Right renal pelvis (tissue), 4 donors: Measurements from ENCODE around the gene TUBA4A. TPM values are rescaled to one million over a fixed set of nuclear protein-coding genes. Genes with fewer than 3 reads are reported as not detected.
"Not testable (repeated sequence)": the region's sequence is repeated elsewhere in the genome, so short reads cannot be mapped to it uniquely, and the experiment has no call there.

Source experiments
- DNase-seq, 4 donors: peaks; one replicate each; pipeline ENCODE4 v3.0.0-alpha.2; 2013; ENCODE audit warnings: low read depth in 4 of 4, low spot score in 3 of 4, missing footprints in 1 of 4
- polyA plus RNA-seq, 4 donors: library from polyadenylated mRNA; unstranded; fragments of 120-200 nt; gene quantifications; one replicate each; pipeline ENCODE4 v1.2.1, GENCODE V29; 2013; ENCODE audit not compliant: insufficient read length in 4 of 4

The TUBA4A gene
- polyA plus RNA-seq, 4 donors: 34.0 to 60.1 (median 37.1) TPM

DNA sequence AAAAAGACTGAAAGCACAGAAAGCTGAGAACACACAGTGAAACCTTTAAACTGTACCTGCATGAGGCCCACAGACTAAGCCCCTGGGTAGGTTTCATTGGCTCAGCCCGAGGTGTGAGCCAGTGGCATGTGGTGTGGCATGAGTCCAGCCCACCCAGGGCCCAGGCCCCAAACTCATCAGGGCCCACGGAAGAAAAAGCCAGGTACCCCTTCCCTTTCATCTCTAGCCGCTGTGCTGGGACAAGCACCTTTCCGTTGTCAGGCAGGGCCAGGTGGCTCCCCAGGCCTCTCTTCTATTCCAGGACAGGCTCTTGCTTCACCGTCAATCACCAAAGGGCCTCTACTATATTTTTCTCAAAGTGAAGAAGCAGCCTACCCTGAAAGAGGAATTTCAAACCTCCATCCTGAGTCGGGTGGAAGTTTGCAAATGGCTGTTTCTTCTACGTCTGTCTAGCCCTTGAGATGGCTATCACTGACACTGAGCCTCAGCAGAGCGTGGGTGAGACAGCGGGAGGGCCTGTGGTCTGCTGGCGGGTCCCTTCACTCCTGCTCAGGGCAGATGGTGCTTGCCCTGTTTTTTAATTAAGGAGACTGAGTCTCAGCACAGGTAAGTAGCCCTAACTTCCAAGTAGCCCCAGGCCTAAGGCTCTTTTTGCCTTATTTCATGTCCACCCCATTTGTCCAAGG lies 34.0 kb upstream of the TUBA4A start:
- DNase-seq: no peak

DNA sequence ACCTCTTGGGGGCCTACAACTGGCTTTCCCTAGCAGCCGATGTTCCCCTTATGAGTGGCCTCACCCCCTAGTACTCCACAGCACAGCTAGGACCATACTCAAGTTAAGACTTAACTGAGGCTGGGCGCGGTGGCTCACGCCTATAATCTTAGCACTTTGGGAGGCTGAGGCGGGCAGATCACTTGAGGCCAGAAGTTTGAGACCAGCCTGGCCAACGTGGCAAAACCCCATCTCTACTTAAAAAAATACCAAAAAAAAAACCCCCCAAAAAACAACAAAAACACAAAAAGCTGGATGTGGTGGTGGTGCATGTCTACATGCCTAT lies 33.4 kb upstream of the TUBA4A start:
- not testable (repeated sequence) for DNase-seq

DNA sequence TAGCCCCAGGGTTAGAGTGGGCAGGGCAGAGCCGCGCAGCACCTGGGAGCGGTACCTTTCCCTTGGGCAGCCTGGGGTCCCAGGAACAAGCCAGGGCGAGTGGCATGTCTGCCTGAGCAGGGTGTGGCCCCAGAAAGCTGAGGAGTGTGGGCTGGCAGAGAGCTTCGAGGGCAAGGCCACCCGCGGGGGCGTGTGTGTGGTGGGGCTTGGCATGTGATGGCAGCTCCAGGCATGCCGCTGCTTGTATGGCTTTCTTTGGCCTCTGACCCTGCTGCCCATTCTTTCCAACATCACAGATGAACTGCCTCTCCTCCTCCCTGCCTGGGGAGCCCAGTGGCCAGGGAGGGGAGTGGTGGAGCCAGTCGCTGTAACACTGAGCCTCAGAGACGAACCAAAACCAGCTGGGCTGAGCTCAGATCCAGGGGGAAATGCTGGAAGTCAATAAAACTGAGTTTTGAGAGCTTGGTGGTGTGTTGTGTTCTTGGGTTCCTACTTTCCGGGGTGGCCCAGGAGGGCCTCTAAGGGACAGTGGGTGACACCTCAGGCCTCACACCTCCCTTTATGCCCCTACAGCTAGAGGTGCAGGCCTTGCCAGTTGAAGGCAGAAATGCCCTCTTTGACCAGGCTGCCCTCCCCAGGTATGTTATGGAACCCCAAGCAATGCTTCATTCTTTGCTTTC lies 32.9 kb upstream of the TUBA4A start:
- no peak for DNase-seq

DNA sequence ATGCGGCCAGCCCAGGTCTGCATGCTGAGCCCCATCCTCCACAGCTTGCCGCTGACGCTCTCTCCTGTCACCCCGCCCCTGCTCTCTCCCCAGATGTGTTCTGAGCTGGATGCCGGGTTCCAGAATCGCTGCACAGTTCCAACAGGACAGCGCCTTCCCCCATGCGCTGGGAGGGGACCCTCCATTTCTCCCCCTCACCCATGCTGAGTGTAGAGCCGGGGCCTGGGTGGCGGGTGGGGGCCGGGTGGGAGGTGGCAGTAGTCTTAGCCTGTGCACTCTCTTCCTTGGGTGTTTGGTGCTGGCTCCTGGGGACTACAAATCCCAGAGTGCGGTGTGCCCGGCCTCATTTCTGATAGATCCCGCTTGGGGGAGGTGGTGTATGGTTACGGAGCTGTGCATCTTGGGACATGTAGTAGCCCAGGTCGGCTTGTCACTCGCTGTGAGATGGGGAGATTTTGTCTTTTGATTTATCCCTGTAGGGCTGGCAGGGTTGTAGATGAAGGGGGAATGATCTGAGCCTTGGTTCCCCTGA lies 32.2 kb upstream of the TUBA4A start:
- DNase-seq: no peak

DNA sequence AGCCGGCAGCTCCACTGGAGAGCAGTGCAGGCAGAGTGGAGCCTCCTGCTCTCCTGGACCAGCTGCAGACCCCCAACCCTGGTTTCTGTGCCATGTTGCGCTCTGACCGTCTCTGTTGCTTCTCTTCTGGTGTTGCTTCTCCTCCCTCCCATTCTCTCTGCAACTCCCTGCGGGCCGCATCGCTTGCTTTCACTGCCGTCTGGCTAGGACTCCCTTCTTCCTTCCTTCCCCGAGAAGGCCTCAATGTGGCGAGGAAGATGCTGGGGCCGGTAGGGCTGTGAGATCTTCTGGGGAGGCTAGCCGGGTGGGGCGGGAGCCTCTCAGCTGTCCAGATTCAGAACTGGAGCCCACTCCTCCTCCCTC lies 31.6 kb upstream of the TUBA4A start:
- no peak for DNase-seq

DNA sequence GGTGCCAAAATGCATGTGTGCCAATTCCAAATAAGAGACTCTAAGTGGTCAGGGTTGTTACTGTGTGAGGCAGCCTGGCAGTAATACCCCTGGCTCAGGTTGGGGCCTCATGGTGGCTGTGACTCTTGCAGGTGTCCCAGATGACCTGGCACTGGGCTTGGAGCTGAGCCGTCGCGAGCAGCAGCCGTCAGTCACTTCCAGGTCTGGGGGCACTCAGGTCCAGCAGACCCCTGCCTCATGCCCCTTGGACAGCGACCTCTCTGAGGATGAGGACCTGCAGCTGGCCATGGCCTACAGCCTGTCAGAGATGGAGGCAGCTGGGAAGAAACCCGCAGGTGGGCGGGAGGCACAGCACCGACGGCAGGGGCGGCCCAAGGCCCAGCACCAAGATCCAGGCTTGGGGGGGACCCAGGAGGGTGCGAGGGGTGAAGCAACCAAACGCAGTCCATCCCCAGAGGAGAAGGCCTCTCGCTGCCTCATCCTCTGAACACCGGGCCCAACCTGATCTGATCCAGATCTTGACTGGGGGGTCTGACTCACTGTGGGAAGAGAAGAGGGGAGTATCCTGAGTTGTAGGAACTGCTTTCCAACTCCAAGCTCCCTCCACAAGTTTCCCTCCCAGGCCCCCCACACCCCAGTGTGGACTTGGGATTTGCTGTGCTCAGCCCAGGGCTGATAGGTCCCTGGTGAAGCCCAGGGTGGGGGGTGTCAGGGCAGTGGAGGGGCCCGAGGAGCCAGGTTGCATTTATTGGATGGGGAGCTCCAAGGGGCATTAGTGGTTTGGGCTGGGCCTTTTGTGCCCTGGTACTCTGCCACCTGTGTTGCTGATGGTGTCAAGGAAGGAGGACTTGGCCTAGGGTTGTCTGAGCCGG lies 31.0 kb upstream of the TUBA4A start:
- no peak for DNase-seq

DNA sequence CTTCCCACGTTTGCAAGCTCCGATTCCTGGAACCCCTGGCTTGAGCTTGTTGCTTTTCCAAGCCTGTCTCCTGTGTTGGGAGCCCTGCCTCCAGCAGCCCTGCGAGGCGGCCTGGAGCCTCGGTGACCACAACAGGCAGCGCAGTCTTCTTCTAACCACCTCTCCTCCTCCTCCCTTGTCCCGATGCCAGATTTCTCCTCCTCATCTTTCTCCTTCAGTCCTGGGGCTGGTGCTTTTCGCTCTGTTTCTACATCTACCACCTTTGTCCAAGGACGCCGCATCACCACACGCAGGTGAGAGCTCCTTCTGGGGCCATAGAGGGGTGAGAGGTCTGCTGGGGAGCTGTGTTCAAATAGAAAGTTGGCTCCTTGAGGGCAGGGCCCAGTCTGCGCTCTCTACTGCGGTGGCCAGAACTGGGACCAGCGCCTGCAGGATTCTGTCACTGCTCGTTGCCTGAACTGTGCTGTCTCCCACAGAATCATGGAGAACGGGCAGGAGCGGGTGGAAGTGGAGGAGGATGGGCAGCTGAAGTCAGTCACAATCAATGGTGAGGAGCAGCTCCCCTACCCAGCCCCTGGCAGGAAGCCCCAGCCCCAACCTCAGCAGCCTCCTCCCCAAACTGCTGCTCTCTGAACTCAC lies 29.3 kb upstream of the TUBA4A start:
- no peak for DNase-seq

DNA sequence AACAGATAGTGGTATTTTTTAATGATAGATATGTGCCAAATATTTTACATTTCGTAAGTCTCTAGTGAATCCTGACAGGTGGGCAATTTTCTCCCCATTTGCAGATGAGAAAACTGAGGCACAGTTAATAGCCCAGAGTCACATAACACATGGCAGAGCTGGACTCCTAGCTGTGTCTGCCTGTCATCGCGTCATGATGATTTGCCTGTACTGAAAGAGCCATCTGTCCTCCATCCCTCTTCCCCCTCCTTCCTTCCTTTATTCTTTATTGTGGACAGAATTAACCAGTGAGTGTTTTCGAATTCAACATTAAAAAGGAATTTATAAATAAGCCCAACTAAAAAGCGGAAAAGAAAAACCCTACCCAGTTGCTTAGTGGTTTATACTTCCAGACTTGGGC lies 28.7 kb upstream of the TUBA4A start:
- no peak for DNase-seq

DNA sequence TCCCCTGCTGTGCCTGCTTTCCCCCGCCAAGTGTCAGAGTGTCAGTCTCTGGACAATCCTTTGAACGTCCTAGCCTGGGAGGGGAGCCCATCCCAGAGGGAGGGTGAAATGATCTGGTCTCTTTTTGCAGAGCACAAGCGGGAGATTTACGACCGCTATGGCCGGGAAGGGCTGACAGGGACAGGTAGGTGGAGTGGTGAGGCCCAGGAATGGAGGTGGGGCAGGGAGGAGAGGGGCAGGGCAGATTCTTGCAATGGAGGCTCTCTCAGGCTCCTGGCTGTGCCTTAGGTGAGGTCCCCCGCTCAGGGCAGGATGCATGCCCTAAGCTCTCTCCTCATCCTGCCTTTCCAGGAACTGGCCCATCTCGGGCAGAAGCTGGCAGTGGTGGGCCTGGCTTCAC lies 27.9 kb upstream of the TUBA4A start:
- DNase-seq: no peak

DNA sequence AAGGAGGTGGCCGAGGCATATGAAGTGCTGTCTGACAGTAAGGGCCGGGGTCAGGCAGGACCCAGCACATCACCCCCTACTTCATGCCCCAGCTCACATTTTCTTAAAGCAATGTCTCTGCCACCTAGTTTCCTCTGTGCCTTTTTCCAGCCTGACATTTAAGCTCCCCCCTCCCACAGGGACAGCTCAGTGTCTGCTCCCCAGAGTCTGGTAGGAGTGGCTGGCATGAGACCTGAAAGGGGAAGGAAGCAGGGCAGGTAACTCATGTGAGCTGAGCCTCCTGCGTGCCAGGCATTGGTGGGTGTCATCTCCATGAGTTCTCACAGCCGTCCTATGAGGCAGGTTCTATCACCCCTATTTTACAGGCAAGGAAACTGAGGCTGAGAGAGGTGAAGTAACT lies 26.9 kb upstream of the TUBA4A start:
- no peak for DNase-seq

DNA sequence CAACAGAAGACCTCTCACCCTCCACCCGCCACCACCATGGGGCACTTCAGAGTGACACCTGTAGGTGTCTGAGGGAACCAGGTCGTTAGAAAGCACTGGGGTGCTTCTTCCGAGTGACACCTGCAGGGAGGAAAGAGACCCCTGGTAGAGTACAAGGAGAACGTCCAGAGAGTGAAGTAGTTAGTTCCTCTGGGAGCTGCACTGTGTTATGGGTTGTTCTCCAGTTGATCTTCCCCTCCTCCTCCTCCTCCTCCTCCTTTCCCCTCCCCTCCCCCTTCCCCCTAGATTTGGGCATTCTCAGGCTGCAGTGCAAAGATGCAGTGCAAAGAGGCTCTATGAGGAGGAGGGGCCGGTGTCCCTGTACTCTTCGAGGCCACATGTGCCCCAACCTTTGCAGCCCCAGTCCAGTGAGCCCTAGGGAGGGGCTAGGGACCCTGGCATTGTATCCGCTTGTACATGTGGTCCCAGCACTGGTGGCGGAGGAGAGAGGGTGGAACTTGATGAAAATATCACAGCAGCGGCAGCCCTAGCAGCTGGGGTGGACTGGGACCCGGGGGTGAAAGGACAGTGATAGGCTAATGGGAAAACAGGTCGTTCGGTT lies 26.3 kb upstream of the TUBA4A start:
- no peak for DNase-seq

DNA sequence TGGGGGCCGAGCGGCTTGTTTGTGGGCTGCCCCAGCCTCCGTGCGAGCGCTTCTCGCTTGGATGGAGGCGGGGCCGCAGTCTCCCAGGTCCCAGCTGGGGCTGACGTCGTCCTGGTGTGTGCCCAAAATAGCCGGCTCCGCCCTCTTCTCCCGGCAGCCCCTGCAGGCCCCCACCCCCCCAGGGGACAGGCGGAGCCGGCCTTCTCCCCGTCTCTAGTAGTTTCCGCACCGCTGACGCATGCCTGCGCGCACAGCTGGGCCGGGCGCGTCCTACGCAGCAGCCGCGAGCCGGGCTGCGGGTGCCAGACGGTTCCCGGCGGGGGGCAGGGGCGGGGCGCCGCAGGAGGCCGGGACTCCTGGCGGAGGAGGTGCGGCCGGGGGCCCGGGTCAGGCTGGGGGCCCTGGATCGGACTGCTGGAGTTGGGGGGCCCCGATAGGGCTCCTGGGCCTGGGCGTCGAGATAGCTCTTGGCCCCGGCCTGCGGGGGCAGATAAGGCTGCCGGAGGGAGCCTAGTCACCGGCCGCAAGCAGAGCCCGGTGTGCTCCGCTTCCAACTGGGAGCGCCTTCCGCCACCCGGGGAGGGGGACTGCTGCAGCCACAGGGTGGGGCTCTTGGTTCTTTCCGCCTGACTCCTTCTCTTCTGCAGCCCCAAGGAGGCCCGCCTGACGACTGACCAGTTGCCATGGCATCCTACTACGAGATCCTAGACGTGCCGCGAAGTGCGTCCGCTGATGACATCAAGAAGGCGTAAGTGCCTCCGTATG lies 25.6 kb upstream of the TUBA4A start, which contains the start of gene DNAJB2:
Gene DNAJB2 (plus strand): TSS at position 216 of the 765 bp plus-strand sequence. CDS start 468 bp downstream, at position 684.
- peak; percentile 93 to 97 (median 94) for DNase-seq

DNA sequence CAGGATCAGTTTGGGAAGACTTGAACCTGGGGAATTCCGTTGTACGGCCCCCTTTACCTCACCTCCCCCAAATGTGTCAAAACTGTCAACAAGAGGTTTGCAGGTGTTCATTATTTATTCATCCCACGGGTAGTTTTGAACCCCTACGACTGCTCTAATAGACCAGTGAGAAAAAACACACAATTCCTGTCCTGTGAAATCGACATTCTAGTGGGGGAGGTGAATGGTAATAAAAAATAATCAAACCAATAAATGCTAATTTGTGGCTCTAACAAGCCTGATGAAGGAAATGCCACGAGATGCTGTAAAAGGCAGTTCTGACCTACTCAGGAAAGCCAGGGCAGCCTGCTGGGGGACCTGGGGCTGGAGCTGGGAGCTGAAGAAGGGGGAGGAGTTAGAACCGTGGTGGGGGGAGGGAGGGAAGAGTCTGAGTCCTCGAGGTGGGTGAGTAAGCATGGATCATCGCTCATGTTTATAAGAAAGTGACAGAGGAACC lies 25.0 kb upstream of the TUBA4A start:
- no peak for DNase-seq

DNA sequence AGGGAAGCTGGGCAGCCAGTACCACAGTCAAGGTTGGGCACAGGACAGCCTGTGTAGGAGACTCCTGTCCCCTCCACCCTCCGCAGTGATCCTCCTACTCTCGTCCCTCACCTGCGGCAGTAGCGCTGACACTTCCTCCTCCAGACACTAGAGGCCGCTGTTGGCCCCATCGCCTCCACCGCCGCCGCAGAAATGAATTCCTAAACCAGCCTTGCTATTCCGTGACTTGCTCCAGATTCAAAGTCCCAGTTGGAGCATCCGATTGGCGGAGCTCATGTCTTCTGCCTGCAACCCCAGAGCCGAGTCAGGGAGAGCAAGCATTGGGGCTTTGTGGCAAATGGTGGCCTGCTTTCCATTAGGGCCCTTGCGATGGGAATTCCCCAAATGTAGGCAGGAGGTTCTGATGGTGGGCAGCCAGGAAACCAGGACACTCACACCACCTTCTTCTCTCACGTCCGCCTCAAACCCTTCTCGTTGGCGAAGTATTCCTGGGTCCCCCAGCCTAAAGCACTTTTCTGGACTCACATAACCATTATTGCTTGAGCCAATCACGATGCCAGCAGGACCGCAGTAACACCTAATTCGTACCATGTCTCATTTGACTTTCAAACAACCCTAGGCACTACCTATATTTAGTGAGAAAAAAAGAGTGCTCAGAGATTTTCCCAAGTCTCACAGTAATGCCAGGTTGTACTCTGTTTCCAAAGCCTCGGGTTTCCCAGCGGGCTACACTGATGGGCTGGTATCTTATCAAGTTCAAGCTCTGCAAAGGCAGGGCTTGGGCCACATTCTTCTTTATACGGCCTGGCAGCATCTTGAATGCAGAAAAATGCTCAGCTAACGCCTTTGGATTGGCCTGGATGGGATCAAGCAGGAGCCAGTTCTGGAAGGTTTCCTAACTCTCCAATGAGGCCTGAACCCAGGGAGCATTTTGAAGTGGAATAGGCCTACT lies 24.3 kb upstream of the TUBA4A start:
- DNase-seq: peak in 1 of 4 donors; percentile 77

DNA sequence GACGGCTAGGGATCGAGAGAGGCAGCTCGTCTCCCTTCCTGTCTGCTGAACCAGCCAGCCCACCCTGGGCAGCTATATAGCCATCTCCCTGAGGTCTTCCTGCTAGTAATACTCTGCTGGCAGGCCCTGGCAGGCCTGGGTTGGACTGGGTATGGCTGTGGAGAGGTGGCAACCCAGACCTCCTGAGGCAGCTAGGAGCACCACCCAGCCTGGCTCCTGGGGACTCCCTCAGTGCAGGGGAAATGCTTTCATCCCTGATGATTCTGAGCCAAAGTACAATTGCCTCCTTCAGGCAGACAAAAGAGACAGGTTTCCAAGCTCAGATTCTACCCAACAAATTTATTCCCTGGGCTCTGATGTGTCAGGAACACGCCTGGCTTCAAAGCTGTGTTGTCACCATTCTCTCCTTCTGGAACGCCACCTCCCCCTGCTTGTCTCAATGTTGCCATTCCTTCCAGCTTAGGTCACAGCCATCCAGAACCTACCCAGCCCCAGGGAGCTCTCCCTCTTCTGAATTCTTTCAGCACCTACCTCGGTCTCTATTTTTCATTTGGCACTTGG lies 20.7 kb upstream of the TUBA4A start:
- DNase-seq: no peak

DNA sequence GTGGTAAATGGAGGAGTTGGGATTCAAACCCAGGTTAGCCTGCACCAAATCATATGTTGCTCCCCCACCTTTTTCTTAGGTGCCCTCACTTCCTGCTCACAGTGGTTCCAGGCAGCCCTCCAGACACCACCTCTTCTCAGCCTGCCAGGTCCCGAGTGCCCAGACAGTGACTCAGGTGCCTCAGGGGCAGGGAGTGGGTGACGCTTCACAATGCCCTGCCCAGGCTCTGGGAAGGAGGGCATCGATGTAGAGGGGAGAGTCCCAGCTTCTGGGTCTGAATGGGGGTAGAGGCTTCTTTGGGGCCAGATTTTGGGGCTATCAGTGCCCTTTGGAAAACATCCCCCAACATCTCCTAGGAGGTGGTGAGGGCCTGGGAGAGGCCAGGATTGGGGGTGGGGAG lies 20.2 kb upstream of the TUBA4A start:
- no peak for DNase-seq

DNA sequence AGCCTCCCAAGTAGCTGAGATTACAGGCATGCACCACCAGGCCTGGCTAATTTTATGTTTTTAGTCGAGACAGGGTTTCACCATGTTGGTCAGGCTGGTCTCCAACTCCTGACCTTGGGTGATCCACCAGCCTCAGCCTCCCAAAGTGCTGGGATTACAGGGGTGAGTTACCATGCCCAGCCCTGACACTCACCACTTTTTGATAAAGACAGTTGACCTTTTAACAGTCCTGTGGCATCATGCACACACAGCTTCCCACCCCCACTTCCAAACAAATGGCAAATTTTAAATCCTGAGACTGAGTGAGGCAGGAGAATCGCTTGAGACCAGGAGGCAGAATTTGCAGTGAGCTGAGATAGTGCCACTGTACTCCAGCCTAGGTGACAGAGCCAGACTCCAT lies 19.3 kb upstream of the TUBA4A start:
- DNase-seq: no peak

DNA sequence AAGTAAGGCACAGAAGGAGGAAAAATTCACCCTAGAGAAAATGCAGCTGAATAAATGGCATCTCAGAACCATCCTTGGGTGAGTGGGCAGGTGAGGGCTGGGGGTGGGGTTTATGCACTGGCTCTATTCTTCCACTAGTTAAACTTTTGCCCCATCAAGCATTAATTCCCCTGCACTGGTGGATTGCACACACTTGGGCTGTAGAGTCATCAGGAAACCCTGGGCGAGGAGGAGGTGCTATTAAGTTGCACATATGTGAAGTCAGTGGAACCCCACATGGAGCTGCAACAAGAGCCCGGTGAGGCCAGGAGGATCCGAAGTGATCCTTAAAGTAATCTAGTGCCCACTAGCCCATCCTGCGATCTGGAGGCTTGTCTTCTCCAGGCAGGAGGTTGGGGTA lies 18.6 kb upstream of the TUBA4A start:
- no peak for DNase-seq
